Calu3 (cell line): ENCODE results near the gene ITLN2. TPM values are rescaled to one million over a fixed set of nuclear protein-coding genes. Genes with fewer than 3 reads are reported as not detected.

Experiments
- BruUV-seq: library from RNA; stranded (reverse); fragments of 400-500 nt; replicated peaks from 2 replicates; lab custom pipeline; 2021; lab: Mats Ljungman, UMichigan
- CTCF ChIA-PET: fragments of 300-600 bp; sonication (Branson Sonifier 250); formaldehyde crosslinking; loops from one replicate; lab custom pipeline; 2022; ENCODE audit warnings: antibody characterized with exemption; lab: Charles Lee
- DNase-seq: peaks from one replicate; pipeline ENCODE4 v3.0.0; 2022
- H3K27ac Mint-ChIP-seq: one replicate; pipeline ENCODE4 v1.8.0; 2022; ENCODE audit warnings: mixed read lengths; ENCODE audit not compliant: unreplicated experiment
- H3K27me3 Mint-ChIP-seq: one replicate; pipeline ENCODE4 v1.8.0; 2022; ENCODE audit warnings: mixed read lengths; ENCODE audit not compliant: unreplicated experiment
- H3K36me3 Mint-ChIP-seq: one replicate; pipeline ENCODE4 v1.8.0; 2022; ENCODE audit warnings: mild to moderate bottlenecking, moderate library complexity, mixed read lengths; ENCODE audit not compliant: insufficient read depth, unreplicated experiment
- H3K4me1 Mint-ChIP-seq: one replicate; pipeline ENCODE4 v1.8.0; 2022; ENCODE audit warnings: mild to moderate bottlenecking, low read depth, mixed read lengths; ENCODE audit not compliant: unreplicated experiment
- H3K4me3 Mint-ChIP-seq: one replicate; pipeline ENCODE4 v1.8.0; 2022; ENCODE audit warnings: mild to moderate bottlenecking, low read depth, moderate library complexity, mixed read lengths; ENCODE audit not compliant: unreplicated experiment
- H3K9me3 Mint-ChIP-seq: one replicate; pipeline ENCODE4 v1.8.0; 2022; ENCODE audit warnings: low read depth, mixed read lengths; ENCODE audit not compliant: unreplicated experiment
- CTCF ChIP-seq: fragments of 200-600 bp; IDR thresholded peaks from one replicate; pipeline ENCODE4 v1.8.0; 2022; ENCODE audit warnings: antibody characterized with exemption; ENCODE audit not compliant: unreplicated experiment
- intact Hi-C: fragments of 100-400 bp; cut with micrococcal nuclease; formaldehyde crosslinking; loops from one replicate; pipeline ENCODE4 v1.10.0; 2022; ENCODE audit not compliant: unreplicated experiment
- total RNA-seq: library from RNA; stranded (reverse); gene quantifications from 2 replicates; pipeline ENCODE4 v1.2.3, GENCODE V29; 2022

ITLN2 gene
- total RNA-seq, 1 experiment from 2014 or later, result not detected

- DNase-seq, result no peak
- Mint-ChIP-seq H3K27ac (no peak overlapping the region), H3K36me3 (no peaks in the 10 kb centered on the region), H3K9me3 (no peaks in the 10 kb centered on the region), H3K27me3 (peaks cover 55% of the 10 kb centered on the region), H3K4me3 (no peak overlapping the region), H3K4me1 (peaks cover 9% of the 10 kb centered on the region)
- TF ChIP-seq CTCF, result no peak
- CTCF ChIA-PET, result interaction anchor here (0.6 kb wide), 1 partner anchor 150 kb away, joined by 9 read pairs; no protein-coding TSS in a partner anchor
- intact Hi-C loops, result no loop called here
- no TSS peak for BruUV-seq
These were observed 17.0 kb upstream of the ITLN2 start for GRCh38 chr1:160971618-160972056.

- Mint-ChIP-seq H3K4me1 (no peaks in the 10 kb centered on the region), H3K27me3 (no peaks in the 10 kb centered on the region), H3K36me3 (no peaks in the 10 kb centered on the region), H3K9me3 (no peaks in the 10 kb centered on the region), H3K27ac (no peak overlapping the region), H3K4me3 (no peak overlapping the region)
- DNase-seq, result no peak
- BruUV-seq, result no TSS peak
- CTCF ChIA-PET, result interaction anchor here (0.7 kb wide), 1 partner anchor 58 kb away, joined by 3 read pairs; no protein-coding TSS in a partner anchor
- intact Hi-C loops, result no loop called here
- TF ChIP-seq CTCF, result no peak
These were observed 8.9 kb upstream of the ITLN2 start for GRCh38 chr1:160963521-160963920.

GRCh38 chr1:160961419-160961818, 6.8 kb upstream of the ITLN2 start:
- Mint-ChIP-seq H3K9me3 (no peaks in the 10 kb centered on the region), H3K27me3 (no peaks in the 10 kb centered on the region), H3K36me3 (no peaks in the 10 kb centered on the region), H3K27ac (no peak overlapping the region), H3K4me3 (no peak overlapping the region), H3K4me1 (no peaks in the 10 kb centered on the region)
- no TSS peak for BruUV-seq
- intact Hi-C loops, result no loop called here
- TF ChIP-seq CTCF, result no peak
- CTCF ChIA-PET, result no interaction called here
- no peak for DNase-seq

- no peak for DNase-seq
- TF ChIP-seq CTCF, result no peak
- H3K27ac Mint-ChIP-seq, result no peak overlapping the region
- CTCF ChIA-PET, result no interaction called here
- no peak overlapping the region for H3K4me3 Mint-ChIP-seq
- no peaks in the 10 kb centered on the region for H3K36me3 Mint-ChIP-seq
- H3K4me1 Mint-ChIP-seq, result peaks cover 21% of the 10 kb centered on the region
- BruUV-seq, result no TSS peak
- no peaks in the 10 kb centered on the region for H3K9me3 Mint-ChIP-seq
- intact Hi-C loops, result no loop called here
- H3K27me3 Mint-ChIP-seq, result peaks cover 18% of the 10 kb centered on the region
These were observed 2.4 kb upstream of the ITLN2 start for GRCh38 chr1:160956966-160957365.
